Measurements from ENCODE around the gene CDHR4. TPM values are rescaled to one million over a fixed set of nuclear protein-coding genes. Genes with fewer than 3 reads are reported as not detected.
A peak's percentile ranks its signal among the peaks of the same experiment; 100 is the strongest.

Gene CDHR4
- total and polyA plus RNA-seq, 2 experiments from 2014 or later = 0.57 TPM

DNA sequence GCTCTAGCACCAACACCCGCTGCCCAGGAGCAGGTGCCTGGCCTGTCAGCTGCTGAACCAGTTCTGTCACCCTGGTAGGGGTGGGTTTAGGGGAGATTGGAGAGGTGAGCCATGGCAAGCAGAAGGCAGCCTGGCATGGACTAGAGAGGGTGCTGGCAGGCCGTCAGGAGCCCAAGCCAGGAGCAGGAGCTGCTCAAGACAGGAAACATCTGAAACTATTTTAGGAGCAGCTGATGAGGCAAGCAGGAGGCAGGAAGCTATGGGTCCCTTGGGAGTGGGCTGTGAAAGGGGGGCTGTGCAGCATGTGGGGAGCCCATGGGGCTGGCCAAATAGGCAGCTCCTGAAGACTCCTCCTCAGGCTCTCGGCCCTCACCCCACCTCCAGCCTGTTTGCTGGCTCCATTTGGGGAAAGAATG lies 5.7 kb upstream of the CDHR4 start:
- Histone ChIP-seq H2AFZ (no peak overlapping the region), H3K27ac (peak overlapping the region; percentile 99), H3K9me2 (replicated peaks; ENCODE audit: insufficient read depth) (no peaks in the 10 kb centered on the region), H3K79me2 (peaks cover 7% of the 10 kb centered on the region), H4K20me1 (ENCODE audit: insufficient read depth, poor library complexity, severe bottlenecking) (no peaks in the 10 kb centered on the region), H3K4me3 (no peak overlapping the region), H3K4me1 (ENCODE audit: insufficient read depth) (peaks cover 33% of the 10 kb centered on the region), H3K36me3 (replicated peaks; ENCODE audit: insufficient read depth, low read depth) (no peaks in the 10 kb centered on the region), H3K4me2 (peak overlapping the region; percentile 97), H3K27me3 (peaks cover 13% of the 10 kb centered on the region), H3K9me3 (ENCODE audit: low read depth) (no peaks in the 10 kb centered on the region)
- WGBS (ENCODE audit: low lambda C conversion rate, missing lambda C conversion rate) = 51% methylated on average over 3 of the region's 3 CpGs
- TF ChIP-seq, protein P1, sequence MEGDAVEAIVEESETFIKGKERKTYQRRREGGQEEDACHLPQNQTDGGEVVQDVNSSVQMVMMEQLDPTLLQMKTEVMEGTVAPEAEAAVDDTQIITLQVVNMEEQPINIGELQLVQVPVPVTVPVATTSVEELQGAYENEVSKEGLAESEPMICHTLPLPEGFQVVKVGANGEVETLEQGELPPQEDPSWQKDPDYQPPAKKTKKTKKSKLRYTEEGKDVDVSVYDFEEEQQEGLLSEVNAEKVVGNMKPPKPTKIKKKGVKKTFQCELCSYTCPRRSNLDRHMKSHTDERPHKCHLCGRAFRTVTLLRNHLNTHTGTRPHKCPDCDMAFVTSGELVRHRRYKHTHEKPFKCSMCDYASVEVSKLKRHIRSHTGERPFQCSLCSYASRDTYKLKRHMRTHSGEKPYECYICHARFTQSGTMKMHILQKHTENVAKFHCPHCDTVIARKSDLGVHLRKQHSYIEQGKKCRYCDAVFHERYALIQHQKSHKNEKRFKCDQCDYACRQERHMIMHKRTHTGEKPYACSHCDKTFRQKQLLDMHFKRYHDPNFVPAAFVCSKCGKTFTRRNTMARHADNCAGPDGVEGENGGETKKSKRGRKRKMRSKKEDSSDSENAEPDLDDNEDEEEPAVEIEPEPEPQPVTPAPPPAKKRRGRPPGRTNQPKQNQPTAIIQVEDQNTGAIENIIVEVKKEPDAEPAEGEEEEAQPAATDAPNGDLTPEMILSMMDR (IDR thresholded peaks at IDR 0.05; ENCODE audit: poor library complexity) = no peak
- TF ChIP-seq EZH2phosphoT487 (IDR thresholded peaks at IDR 0.05; ENCODE audit: low read depth, severe bottlenecking, unreplicated experiment) = no peak
- TF ChIP-seq EZH2 (IDR thresholded peaks at IDR 0.05; ENCODE audit: borderline replicate concordance) = no peak
- DNase-seq (ENCODE audit: low spot score) = peak; percentile 86

DNA sequence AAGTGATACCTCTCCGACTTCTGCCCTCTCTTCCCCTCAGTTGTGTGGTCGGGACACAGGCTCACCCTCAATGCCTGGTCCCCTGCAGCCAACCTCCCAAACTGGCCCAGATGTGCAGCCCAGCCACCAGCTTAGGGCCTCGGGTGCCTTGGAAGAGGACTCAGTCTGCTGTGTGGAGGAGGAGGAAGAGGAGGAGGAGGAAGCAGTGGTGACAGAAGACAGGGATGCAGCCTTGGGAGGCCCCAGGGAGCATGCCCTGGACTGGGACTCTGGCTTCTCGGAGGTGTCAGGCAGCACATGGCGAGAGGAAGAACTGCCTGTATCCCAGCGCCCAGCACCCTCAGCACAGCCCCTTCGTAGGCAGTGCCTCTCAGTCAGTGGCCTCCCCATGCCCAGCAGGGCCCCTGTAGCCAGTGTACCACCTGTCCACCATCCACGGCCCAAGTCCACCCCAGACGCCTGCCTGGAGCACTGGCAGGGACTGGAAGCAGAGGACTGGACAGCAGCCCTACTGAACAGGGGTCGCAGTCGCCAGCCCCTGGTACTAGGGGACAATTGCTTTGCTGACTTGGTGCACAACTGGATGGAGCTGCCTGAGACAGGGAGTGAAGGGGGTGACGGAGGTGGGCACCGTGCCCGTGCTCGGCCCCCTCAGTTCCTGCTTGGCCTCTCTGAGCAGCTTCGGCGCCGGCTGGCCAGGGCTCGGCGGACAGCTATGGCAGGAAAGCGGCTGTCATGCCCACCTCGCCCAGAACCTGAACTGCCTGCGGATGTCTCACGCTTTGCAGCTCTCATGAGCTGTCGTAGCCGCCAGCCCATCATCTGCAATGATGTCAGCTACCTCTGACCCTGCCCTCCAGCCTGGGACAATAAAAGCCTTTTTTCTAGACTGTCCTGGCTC lies 4.7 kb upstream of the CDHR4 start:
- Histone ChIP-seq H3K79me2 (peaks cover 7% of the 10 kb centered on the region), H3K4me3 (peak overlapping the region; percentile 83), H3K4me1 (ENCODE audit: insufficient read depth) (peaks cover 33% of the 10 kb centered on the region), H3K36me3 (replicated peaks; ENCODE audit: insufficient read depth, low read depth) (no peaks in the 10 kb centered on the region), H3K27me3 (peaks cover 13% of the 10 kb centered on the region), H2AFZ (no peak overlapping the region), H3K9me2 (replicated peaks; ENCODE audit: insufficient read depth) (no peaks in the 10 kb centered on the region), H3K27ac (peak overlapping the region; percentile 95), H4K20me1 (ENCODE audit: insufficient read depth, poor library complexity, severe bottlenecking) (no peaks in the 10 kb centered on the region), H3K9me3 (ENCODE audit: low read depth) (no peaks in the 10 kb centered on the region), H3K4me2 (peak overlapping the region; percentile 97)
- WGBS (ENCODE audit: low lambda C conversion rate, missing lambda C conversion rate) = 74% methylated on average over 26 of the region's 26 CpGs
- no peak for DNase-seq (ENCODE audit: low spot score)
- TF ChIP-seq EZH2phosphoT487 (IDR thresholded peaks at IDR 0.05; ENCODE audit: low read depth, severe bottlenecking, unreplicated experiment) (no peak), EZH2 (IDR thresholded peaks at IDR 0.05; ENCODE audit: borderline replicate concordance) (no peak)
- TF ChIP-seq, protein P1 (IDR thresholded peaks at IDR 0.05; ENCODE audit: poor library complexity) = no peak

DNA sequence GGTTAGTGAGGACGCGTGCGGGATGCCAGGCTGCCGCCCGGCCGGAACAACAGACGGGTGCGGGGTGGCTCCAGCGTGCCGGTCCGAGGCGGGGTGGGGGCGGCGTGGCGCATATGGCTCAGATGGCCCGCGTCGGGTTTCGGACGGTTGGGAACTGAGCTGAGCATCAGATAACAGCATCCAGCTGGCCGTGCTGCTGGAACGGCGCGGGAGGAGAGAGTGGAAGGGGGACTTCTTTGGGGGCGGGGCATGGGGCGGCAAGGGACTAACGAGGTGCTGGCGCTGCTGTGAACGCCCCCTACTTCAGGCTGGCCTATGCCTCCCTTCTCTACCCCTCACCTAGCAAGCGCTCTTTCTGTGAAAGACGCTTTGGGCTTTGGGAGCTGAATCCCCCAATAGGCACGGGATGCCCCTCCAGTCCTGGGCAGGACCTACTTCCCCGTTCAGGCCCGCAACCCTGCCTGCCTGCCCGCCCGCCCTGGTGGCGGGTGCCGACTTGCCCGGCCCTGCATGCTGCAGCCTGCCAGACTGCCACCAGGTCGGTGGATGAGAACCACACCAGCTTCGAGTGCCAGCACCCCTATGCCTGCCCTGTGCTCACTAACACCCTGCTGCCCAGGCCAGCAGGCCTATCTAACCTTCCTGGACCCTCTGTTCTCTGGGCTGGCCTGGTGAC lies 3.9 kb upstream of the CDHR4 start:
- peak overlapping the region; percentile 100 for H2AFZ ChIP-seq
- peak overlapping the region; percentile 83 for H3K4me3 ChIP-seq
- peak overlapping the region; percentile 95 for H3K27ac ChIP-seq
- 9% methylated on average over 24 of the region's 41 CpGs for WGBS (ENCODE audit: low lambda C conversion rate, missing lambda C conversion rate)
- H4K20me1 ChIP-seq (ENCODE audit: insufficient read depth, poor library complexity, severe bottlenecking) = no peaks in the 10 kb centered on the region
- H3K4me2 ChIP-seq = peak overlapping the region; percentile 97
- TF ChIP-seq, protein P1 (IDR thresholded peaks at IDR 0.05; ENCODE audit: poor library complexity) = no peak
- TF ChIP-seq EZH2 (IDR thresholded peaks at IDR 0.05; ENCODE audit: borderline replicate concordance) (no peak), EZH2phosphoT487 (IDR thresholded peaks at IDR 0.05; ENCODE audit: low read depth, severe bottlenecking, unreplicated experiment) (no peak)
- DNase-seq (ENCODE audit: low spot score) = peak; percentile 71
- no peaks in the 10 kb centered on the region for H3K36me3 ChIP-seq (replicated peaks; ENCODE audit: insufficient read depth, low read depth)
- H3K9me2 ChIP-seq (replicated peaks; ENCODE audit: insufficient read depth) = no peaks in the 10 kb centered on the region
- H3K27me3 ChIP-seq = peaks cover 13% of the 10 kb centered on the region
- H3K4me1 ChIP-seq (ENCODE audit: insufficient read depth) = peaks cover 28% of the 10 kb centered on the region
- H3K79me2 ChIP-seq = peaks cover 7% of the 10 kb centered on the region
- H3K9me3 ChIP-seq (ENCODE audit: low read depth) = no peaks in the 10 kb centered on the region
